CD4-positive, alpha-beta T cell (primary cell): ENCODE results near the gene EFCAB3. TPM values are rescaled to one million over a fixed set of nuclear protein-coding genes. Genes with fewer than 3 reads are reported as not detected.
"Not testable (repeated sequence)": the region's sequence is repeated elsewhere in the genome, so short reads cannot be mapped to it uniquely, and the experiment has no call there.

Source experiments
- ATAC-seq: fragments of 200-7000 bp; cut with Tn5 transposase; one replicate; pipeline ENCODE4 v1.10.0; 2022; ENCODE audit warnings: mild to moderate bottlenecking; ENCODE audit not compliant: poor library complexity
- CTCF ChIA-PET: fragments of 350-600 bp; sonication (Branson Sonifier 250); formaldehyde crosslinking; loops from one replicate; lab custom pipeline; 2021; ENCODE audit warnings: antibody characterized with exemption, inconsistent platforms; lab: Charles Lee
- POLR2A ChIA-PET: fragments of 350-600 bp; sonication (Branson Sonifier 250); formaldehyde crosslinking; loops from one replicate; lab custom pipeline; 2021; ENCODE audit warnings: antibody characterized with exemption, inconsistent platforms; lab: Charles Lee
- DNase-seq, 14 experiments: peaks; one replicate each; pipeline ENCODE4 v3.0.0-alpha.2; 2013 to 2020; ENCODE audit warnings: mixed read lengths in 2 of 14
- H3K27ac ChIP-seq, 2 donors: one replicate each; pipeline versions ENCODE4 v1.5.1 to v1.7.0; 2013; ENCODE audit warnings: low read length in 2 of 2, low read depth in 1 of 2, mild to moderate bottlenecking in 1 of 2
- H3K27me3 ChIP-seq, 2 experiments: 1 replicate in 1 of 2; 2 replicates in 1 of 2; pipeline versions ENCODE4 v1.6.1 to v1.7.0; 2013; ENCODE audit warnings: low read length in 2 of 2, control low read depth in 1 of 2, mild to moderate bottlenecking in 1 of 2, moderate library complexity in 1 of 2; ENCODE audit not compliant: insufficient read depth in 2 of 2, control insufficient read depth in 1 of 2
- H3K36me3 ChIP-seq: one replicate; pipeline ENCODE4 v1.6.1; 2013; ENCODE audit warnings: low read length, control low read depth; ENCODE audit not compliant: insufficient read depth
- H3K4me1 ChIP-seq: one replicate; pipeline ENCODE4 v1.6.1; 2013; ENCODE audit warnings: low read length, control low read depth; ENCODE audit not compliant: insufficient read depth
- H3K4me3 ChIP-seq: one replicate; pipeline ENCODE4 v1.5.1; 2013; ENCODE audit warnings: mild to moderate bottlenecking, low read length, moderate library complexity
- H3K9me3 ChIP-seq, 2 experiments: 1 replicate in 1 of 2; 2 replicates in 1 of 2; pipeline versions ENCODE4 v1.6.1 to v1.7.0; 2013; ENCODE audit warnings: low read length in 2 of 2, mild to moderate bottlenecking in 2 of 2, control low read depth in 1 of 2, moderate library complexity in 1 of 2; ENCODE audit not compliant: control insufficient read depth in 1 of 2, insufficient read depth in 1 of 2
- H3K27ac Mint-ChIP-seq: one replicate; pipeline ENCODE4 v1.8.0; 2020; ENCODE audit warnings: mixed read lengths
- H3K27me3 Mint-ChIP-seq: one replicate; pipeline ENCODE4 v1.8.0; 2021; ENCODE audit warnings: mixed read lengths
- H3K36me3 Mint-ChIP-seq: one replicate; pipeline ENCODE4 v1.8.0; 2021; ENCODE audit warnings: low read depth, mixed read lengths
- H3K4me1 Mint-ChIP-seq: one replicate; pipeline ENCODE4 v1.8.0; 2021; ENCODE audit warnings: low read depth, mixed read lengths
- H3K4me3 Mint-ChIP-seq: one replicate; pipeline ENCODE4 v1.8.0; 2020; ENCODE audit warnings: mild to moderate bottlenecking, mixed read lengths
- H3K9me3 Mint-ChIP-seq: one replicate; pipeline ENCODE4 v1.8.0; 2020; ENCODE audit warnings: mixed read lengths
- intact Hi-C, 2 experiments: fragments of 100-400 bp; cut with DNase I in 1 of 2; cut with micrococcal nuclease in 1 of 2; formaldehyde crosslinking; loops; one replicate each; pipeline versions ENCODE4 v1.15.1 to v1.9.0; 2023 to 2025; cut with DNase I, micrococcal nuclease
- total RNA-seq, 174 experiments: library from RNA in 2 of 174; stranded (reverse) in 2 of 174; gene quantifications; one replicate each; pipeline ENCODE4 v1.2.3 and lab custom pipeline; 2021 to 2026
- TF ChIP-seq, protein P1 (sequence below): fragments of 200-600 bp; IDR thresholded peaks from one replicate; pipeline ENCODE4 v1.8.0; 2022; ENCODE audit warnings: antibody characterized with exemption, mild to moderate bottlenecking

The EFCAB3 gene
- total RNA-seq, 2 experiments from 2014 or later, result not detected

DNA sequence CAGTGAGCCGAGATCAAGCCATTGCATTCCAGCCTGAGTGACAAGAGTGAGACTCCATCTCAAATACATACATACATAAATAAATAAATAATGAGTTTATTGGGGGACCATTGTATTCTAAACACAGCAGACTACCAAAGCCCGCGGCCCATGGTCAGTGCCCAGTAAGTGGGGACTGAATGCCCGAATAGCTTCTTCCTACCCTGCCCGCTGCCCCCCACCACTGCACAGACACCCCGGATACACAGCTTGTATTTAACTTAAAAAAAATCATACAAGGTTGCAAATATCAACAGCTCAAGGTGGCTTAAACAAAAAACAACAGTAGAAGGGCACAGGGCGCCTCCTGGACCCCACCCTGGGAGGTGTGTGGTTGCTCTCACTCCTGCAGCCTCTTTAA, 75.7 kb downstream of the EFCAB3 start:
- ChIA-PET POLR2A (no interaction called here), CTCF (no interaction called here)
- no peak overlapping the region for H3K4me3 ChIP-seq
- H3K36me3 ChIP-seq, result no peaks in the 10 kb centered on the region
- H3K4me3 Mint-ChIP-seq, result no peak overlapping the region
- no peaks in the 10 kb centered on the region for H3K9me3 ChIP-seq
- intact Hi-C loops, result no loop called here
- no peak overlapping the region for H3K27ac Mint-ChIP-seq
- no peaks in the 10 kb centered on the region for H3K27me3 Mint-ChIP-seq
- TF ChIP-seq, protein P1, sequence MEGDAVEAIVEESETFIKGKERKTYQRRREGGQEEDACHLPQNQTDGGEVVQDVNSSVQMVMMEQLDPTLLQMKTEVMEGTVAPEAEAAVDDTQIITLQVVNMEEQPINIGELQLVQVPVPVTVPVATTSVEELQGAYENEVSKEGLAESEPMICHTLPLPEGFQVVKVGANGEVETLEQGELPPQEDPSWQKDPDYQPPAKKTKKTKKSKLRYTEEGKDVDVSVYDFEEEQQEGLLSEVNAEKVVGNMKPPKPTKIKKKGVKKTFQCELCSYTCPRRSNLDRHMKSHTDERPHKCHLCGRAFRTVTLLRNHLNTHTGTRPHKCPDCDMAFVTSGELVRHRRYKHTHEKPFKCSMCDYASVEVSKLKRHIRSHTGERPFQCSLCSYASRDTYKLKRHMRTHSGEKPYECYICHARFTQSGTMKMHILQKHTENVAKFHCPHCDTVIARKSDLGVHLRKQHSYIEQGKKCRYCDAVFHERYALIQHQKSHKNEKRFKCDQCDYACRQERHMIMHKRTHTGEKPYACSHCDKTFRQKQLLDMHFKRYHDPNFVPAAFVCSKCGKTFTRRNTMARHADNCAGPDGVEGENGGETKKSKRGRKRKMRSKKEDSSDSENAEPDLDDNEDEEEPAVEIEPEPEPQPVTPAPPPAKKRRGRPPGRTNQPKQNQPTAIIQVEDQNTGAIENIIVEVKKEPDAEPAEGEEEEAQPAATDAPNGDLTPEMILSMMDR, result no peak
- no peak for DNase-seq
- H3K36me3 Mint-ChIP-seq, result peaks cover 6% of the 10 kb centered on the region
- no peaks in the 10 kb centered on the region for H3K9me3 Mint-ChIP-seq
- no peak for ATAC-seq
- no peak overlapping the region for H3K27ac ChIP-seq
- peaks cover 8% of the 10 kb centered on the region for H3K4me1 ChIP-seq
- H3K4me1 Mint-ChIP-seq, result peaks cover 8% of the 10 kb centered on the region
- H3K27me3 ChIP-seq, result no peaks in the 10 kb centered on the region

DNA sequence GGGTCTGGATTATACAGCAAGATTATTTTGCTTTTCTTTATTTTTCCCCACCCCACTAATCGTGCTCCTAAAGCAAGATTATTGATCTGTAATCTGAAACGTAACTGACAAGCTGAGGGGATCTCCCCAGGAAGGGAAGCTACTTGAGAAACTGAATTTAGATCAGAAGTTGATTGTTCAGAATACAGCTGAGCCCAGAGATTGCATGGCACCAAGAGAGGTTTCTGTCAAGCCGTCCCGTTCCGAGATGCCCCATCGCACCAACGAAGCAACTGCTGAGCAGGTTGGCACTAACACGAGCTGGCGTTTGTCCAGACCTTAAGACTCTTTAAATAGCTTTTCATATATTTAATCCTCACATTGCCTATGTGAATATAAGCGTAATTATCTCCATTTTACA, 78.1 kb downstream of the EFCAB3 start:
- H3K27me3 ChIP-seq, H3K27ac Mint-ChIP-seq, H3K36me3 ChIP-seq, H3K27ac ChIP-seq, H3K9me3 Mint-ChIP-seq, H3K9me3 ChIP-seq, POLR2A ChIA-PET, H3K4me1 ChIP-seq, ATAC-seq, H3K4me1 Mint-ChIP-seq, H3K36me3 Mint-ChIP-seq, CTCF ChIA-PET, H3K27me3 Mint-ChIP-seq, H3K4me3 Mint-ChIP-seq, DNase-seq, intact Hi-C loops, H3K4me3 ChIP-seq: not testable (repeated sequence)

DNA sequence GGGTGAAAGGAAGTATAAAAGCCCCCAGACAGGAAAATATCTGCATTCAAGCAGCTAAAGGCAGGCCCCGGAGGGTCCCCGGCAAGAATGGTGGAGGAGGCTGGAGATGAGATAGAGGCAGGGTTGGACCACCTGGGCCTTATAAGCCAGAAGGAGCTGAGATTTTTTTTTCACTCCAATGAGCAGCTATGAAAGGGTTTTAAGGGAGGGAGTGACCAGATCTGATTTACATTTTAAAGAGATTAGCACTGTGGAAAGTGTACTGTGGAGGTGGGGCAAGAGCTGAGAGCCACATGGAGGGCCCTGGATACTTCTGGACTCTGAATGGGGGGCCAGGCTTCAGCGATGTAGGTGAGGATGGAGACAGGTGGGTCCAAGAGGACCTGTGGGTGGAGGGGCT, 84.1 kb downstream of the EFCAB3 start:
- ATAC-seq, H3K27me3 ChIP-seq, intact Hi-C loops, H3K4me3 Mint-ChIP-seq, H3K4me3 ChIP-seq, H3K4me1 Mint-ChIP-seq, DNase-seq, POLR2A ChIA-PET, H3K36me3 Mint-ChIP-seq, H3K4me1 ChIP-seq, H3K27ac Mint-ChIP-seq, H3K9me3 Mint-ChIP-seq, H3K36me3 ChIP-seq, H3K27me3 Mint-ChIP-seq, H3K27ac ChIP-seq, H3K9me3 ChIP-seq, CTCF ChIA-PET: not testable (repeated sequence)

DNA sequence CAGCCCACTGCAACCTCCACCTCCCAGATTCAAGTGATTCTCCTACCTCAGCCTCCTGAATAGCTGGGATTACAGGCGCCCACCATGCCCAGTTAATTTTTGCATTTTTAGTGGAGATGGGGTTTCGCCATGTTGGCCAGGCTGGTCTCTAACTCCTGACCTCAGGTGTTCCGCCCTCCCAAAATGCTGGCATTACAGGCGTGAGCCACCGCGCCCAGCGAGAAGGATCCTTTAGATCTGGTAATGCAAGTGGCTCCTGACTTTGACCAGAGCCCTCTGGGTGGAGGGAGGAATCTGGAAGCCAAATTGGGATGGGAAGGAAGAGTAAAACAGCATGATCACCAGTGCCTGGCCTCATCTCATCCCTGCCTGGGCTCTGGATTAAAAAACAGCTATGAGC, 84.9 kb downstream of the EFCAB3 start:
- CTCF ChIA-PET, H3K4me3 Mint-ChIP-seq, H3K36me3 ChIP-seq, H3K4me1 ChIP-seq, H3K27me3 ChIP-seq, POLR2A ChIA-PET, H3K9me3 Mint-ChIP-seq, ATAC-seq, H3K4me1 Mint-ChIP-seq, H3K36me3 Mint-ChIP-seq, H3K9me3 ChIP-seq, H3K27ac ChIP-seq, H3K4me3 ChIP-seq, DNase-seq, H3K27me3 Mint-ChIP-seq, intact Hi-C loops, H3K27ac Mint-ChIP-seq: not testable (repeated sequence)

Other genes starting within 250 kb of the EFCAB3 start
- gene METTL2A, start 43.3 kb downstream of the EFCAB3 start, total RNA-seq, result 1 to 10 TPM; 4.4 to 6.1 TPM
- 10 to 100 TPM; 85.3 to 86.5 TPM for gene TLK2, start 98.3 kb downstream of the EFCAB3 start, total RNA-seq
- gene MRC2, start 247.1 kb downstream of the EFCAB3 start, total RNA-seq, result 1 to 10 TPM; 3.8 to 5.1 TPM